Ishikawa (cell line): ENCODE results near the gene RAB31.

Source experiments
- CEBPB ChIP-seq: IDR thresholded peaks from 2 replicates; pipeline ENCODE4 v1.6.1; 2012
- CREB1 ChIP-seq: IDR thresholded peaks from 2 replicates; pipeline ENCODE4 v1.6.1; 2012; ENCODE audit warnings: low read depth
- EP300 ChIP-seq: IDR thresholded peaks from 2 replicates; pipeline ENCODE4 v1.6.1; 2012; ENCODE audit warnings: borderline replicate concordance
- NFIC ChIP-seq: IDR thresholded peaks from 2 replicates; pipeline ENCODE4 v1.6.1; 2012
- TAF1 ChIP-seq: IDR thresholded peaks from 2 replicates; pipeline ENCODE4 v1.6.1; 2012; ENCODE audit warnings: low read depth, mild to moderate bottlenecking
- TCF12 ChIP-seq: IDR thresholded peaks from 2 replicates; pipeline ENCODE4 v1.6.1; 2012; ENCODE audit warnings: low read depth
- TEAD4 ChIP-seq: IDR thresholded peaks from 2 replicates; pipeline ENCODE4 v1.6.1; 2012
- YY1 ChIP-seq: IDR thresholded peaks from 2 replicates; pipeline ENCODE4 v1.6.1; 2012; ENCODE audit warnings: low read depth
- TF ChIP-seq, protein P1 (sequence below): IDR thresholded peaks from 2 replicates; pipeline ENCODE4 v1.6.1; 2012; ENCODE audit warnings: low read depth, mild to moderate bottlenecking
- TF ChIP-seq, protein P2 (sequence below): IDR thresholded peaks from 2 replicates; pipeline ENCODE4 v1.6.1; 2012

DNA sequence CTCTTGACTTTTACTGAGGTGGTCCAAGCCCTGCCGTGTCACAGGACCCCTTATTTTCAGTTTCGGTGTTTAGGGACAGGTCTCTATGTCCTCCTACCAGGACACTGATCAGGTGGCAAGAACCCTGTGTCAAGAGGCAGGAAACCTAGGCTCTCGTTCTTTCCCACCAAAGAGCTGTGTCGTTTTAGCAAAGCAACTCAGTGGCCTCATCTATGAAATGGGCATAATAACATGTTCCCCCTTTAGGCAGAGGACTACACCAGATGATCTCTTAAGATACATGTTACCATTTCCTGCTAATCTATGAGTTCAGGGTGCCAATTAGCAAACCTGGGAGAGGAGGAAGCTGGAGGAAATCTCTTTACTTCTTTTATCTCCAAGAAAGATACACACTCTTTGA is 1.9 kb downstream of the RAB31 start:
- TF ChIP-seq, protein P1, sequence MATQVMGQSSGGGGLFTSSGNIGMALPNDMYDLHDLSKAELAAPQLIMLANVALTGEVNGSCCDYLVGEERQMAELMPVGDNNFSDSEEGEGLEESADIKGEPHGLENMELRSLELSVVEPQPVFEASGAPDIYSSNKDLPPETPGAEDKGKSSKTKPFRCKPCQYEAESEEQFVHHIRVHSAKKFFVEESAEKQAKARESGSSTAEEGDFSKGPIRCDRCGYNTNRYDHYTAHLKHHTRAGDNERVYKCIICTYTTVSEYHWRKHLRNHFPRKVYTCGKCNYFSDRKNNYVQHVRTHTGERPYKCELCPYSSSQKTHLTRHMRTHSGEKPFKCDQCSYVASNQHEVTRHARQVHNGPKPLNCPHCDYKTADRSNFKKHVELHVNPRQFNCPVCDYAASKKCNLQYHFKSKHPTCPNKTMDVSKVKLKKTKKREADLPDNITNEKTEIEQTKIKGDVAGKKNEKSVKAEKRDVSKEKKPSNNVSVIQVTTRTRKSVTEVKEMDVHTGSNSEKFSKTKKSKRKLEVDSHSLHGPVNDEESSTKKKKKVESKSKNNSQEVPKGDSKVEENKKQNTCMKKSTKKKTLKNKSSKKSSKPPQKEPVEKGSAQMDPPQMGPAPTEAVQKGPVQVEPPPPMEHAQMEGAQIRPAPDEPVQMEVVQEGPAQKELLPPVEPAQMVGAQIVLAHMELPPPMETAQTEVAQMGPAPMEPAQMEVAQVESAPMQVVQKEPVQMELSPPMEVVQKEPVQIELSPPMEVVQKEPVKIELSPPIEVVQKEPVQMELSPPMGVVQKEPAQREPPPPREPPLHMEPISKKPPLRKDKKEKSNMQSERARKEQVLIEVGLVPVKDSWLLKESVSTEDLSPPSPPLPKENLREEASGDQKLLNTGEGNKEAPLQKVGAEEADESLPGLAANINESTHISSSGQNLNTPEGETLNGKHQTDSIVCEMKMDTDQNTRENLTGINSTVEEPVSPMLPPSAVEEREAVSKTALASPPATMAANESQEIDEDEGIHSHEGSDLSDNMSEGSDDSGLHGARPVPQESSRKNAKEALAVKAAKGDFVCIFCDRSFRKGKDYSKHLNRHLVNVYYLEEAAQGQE = no peak
- no peak for TF ChIP-seq EP300
- no peak for TF ChIP-seq TEAD4
- TF ChIP-seq, protein P2, sequence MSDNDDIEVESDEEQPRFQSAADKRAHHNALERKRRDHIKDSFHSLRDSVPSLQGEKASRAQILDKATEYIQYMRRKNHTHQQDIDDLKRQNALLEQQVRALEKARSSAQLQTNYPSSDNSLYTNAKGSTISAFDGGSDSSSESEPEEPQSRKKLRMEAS = no peak
- no peak for TF ChIP-seq YY1
- no peak for TF ChIP-seq TCF12
- TF ChIP-seq TAF1 = no peak
- TF ChIP-seq CREB1 = no peak
- no peak for TF ChIP-seq NFIC
- TF ChIP-seq CEBPB = no peak
